ENCODE measurements around the gene CTSD. TPM values are rescaled to one million over a fixed set of nuclear protein-coding genes. Genes with fewer than 3 reads are reported as not detected.

CTSD gene
- total RNA-seq, 1 experiment from 2014 or later = 199 TPM

- TF ChIP-seq USF1 (CRISPR knock-in tag; IDR thresholded peaks at IDR 0.05) (0 out of 2 replicates have a peak, but pooled peaks have one; percentile 22), PREB (CRISPR knock-in tag; IDR thresholded peaks at IDR 0.05; ENCODE audit: borderline replicate concordance) (no peak), NFE2L1 (CRISPR knock-in tag; IDR thresholded peaks at IDR 0.05) (peak; percentile 98), ZNF423 (CRISPR knock-in tag; IDR thresholded peaks at IDR 0.05) (peak; percentile 73)
- DNase-seq (ENCODE audit: low spot score) = peak; percentile 61
- CTCF ChIA-PET = interaction anchor here (0.6 to 3.3 kb wide), 10 partner anchors 24 to 467 kb away, joined by 3 to 22 read pairs (median 4); no protein-coding TSS in a partner anchor
- POLR2A ChIA-PET = interaction anchor here (0.6 kb wide), 1 partner anchor 66 kb away, joined by 4 read pairs; no protein-coding TSS in a partner anchor
- H3K9me3 Mint-ChIP-seq = peaks cover 4% of the 10 kb centered on the region
- H3K27ac Mint-ChIP-seq = no peak overlapping the region
- peaks cover 20% of the 10 kb centered on the region for H3K4me1 Mint-ChIP-seq
- peak; percentile 90 for ATAC-seq
- no peaks in the 10 kb centered on the region for H3K36me3 Mint-ChIP-seq
- H3K4me3 Mint-ChIP-seq = no peak overlapping the region
- peaks cover 8% of the 10 kb centered on the region for H3K27me3 Mint-ChIP-seq (ENCODE audit: low read depth)
These were observed 8.8 kb upstream of the CTSD start for GRCh38 chr11:1772270-1773130.

GRCh38 chr11:1771700-1772099, 8.0 kb upstream of the CTSD start:
- ChIA-PET CTCF (interaction anchor here (1.0 to 3.3 kb wide), 6 partner anchors 25 to 132 kb away, joined by 3 to 22 read pairs (median 6); no protein-coding TSS in a partner anchor), POLR2A (interaction anchor here (0.6 kb wide), 2 partner anchors 65 to 81 kb away, joined by 4 read pairs; no protein-coding TSS in a partner anchor)
- Mint-ChIP-seq H3K27me3 (ENCODE audit: low read depth) (peaks cover 6% of the 10 kb centered on the region), H3K36me3 (no peaks in the 10 kb centered on the region), H3K9me3 (peaks cover 2% of the 10 kb centered on the region), H3K4me1 (peaks cover 20% of the 10 kb centered on the region), H3K4me3 (no peak overlapping the region), H3K27ac (no peak overlapping the region)
- no peak for ATAC-seq
- DNase-seq (ENCODE audit: low spot score) = no peak
- no peak for TF ChIP-seq NFE2L1 (CRISPR knock-in tag; IDR thresholded peaks at IDR 0.05)
- TF ChIP-seq ZNF317 (CRISPR knock-in tag; IDR thresholded peaks at IDR 0.05; ENCODE audit: borderline replicate concordance, low read depth) = no peak
- no peak for TF ChIP-seq E2F4 (CRISPR knock-in tag; IDR thresholded peaks at IDR 0.05; ENCODE audit: borderline replicate concordance, low read depth)
- TF ChIP-seq ERG (CRISPR knock-in tag; IDR thresholded peaks at IDR 0.05) = no peak
- no peak for TF ChIP-seq HMGA2 (CRISPR knock-in tag; IDR thresholded peaks at IDR 0.05)
- no peak for TF ChIP-seq ATF6 (CRISPR knock-in tag; IDR thresholded peaks at IDR 0.05)
- TF ChIP-seq RELA (CRISPR knock-in tag; IDR thresholded peaks at IDR 0.05; ENCODE audit: borderline replicate concordance) = no peak
- no peak for TF ChIP-seq ZNF425 (CRISPR knock-in tag; conservative IDR thresholded peaks at IDR 0.05)
- no peak for TF ChIP-seq JAZF1 (CRISPR knock-in tag; IDR thresholded peaks at IDR 0.05)
- TF ChIP-seq ETV6 (CRISPR knock-in tag; IDR thresholded peaks at IDR 0.05) = no peak
- TF ChIP-seq ZNF121 (CRISPR knock-in tag; IDR thresholded peaks at IDR 0.05) = no peak
- no peak for TF ChIP-seq KAT7 (CRISPR knock-in tag; IDR thresholded peaks at IDR 0.05; ENCODE audit: borderline replicate concordance)
- no peak for TF ChIP-seq FOXP1 (CRISPR knock-in tag; IDR thresholded peaks at IDR 0.05; ENCODE audit: borderline replicate concordance)
- TF ChIP-seq CREM (CRISPR knock-in tag; IDR thresholded peaks at IDR 0.05) = no peak
- no peak for TF ChIP-seq ZNF671 (CRISPR knock-in tag; IDR thresholded peaks at IDR 0.05)
- TF ChIP-seq ZSCAN18 (CRISPR knock-in tag; IDR thresholded peaks at IDR 0.05) = no peak
- no peak for TF ChIP-seq NFATC4 (CRISPR knock-in tag; IDR thresholded peaks at IDR 0.05)
- no peak for TF ChIP-seq CREB1 (CRISPR knock-in tag; IDR thresholded peaks at IDR 0.05)
